ENCODE results near the gene TEX14.
"Not testable (repeated sequence)": the region's sequence is repeated elsewhere in the genome, so short reads cannot be mapped to it uniquely, and the experiment has no call there.

Gene TEX14

DNA sequence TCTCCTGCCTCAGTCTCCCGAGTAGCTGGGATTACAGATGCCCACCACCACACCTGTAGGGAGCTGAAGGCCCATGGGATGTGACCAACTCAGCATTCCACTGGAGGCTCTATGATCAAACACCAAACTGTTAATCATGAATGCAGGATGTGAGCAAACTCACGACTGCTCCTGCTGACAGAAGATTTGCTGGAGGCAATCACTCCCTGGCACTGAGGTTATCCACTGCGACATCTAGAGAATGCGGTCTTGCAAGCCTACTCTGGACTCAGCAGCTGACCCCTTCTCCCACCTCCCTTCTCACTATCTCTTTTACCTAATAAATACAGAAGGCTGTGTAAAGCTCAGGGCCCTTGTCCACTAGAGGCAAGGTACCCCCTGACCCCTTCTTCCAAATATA, 4.9 kb downstream of the TEX14 start:
- DNase-seq = no peak

GRCh38 chr17:58684462-58684861, 7.4 kb downstream of the TEX14 start:
- DNase-seq = not testable (repeated sequence)

GRCh38 chr17:58684003-58684402, 7.8 kb downstream of the TEX14 start:
- DNase-seq = no peak

DNA sequence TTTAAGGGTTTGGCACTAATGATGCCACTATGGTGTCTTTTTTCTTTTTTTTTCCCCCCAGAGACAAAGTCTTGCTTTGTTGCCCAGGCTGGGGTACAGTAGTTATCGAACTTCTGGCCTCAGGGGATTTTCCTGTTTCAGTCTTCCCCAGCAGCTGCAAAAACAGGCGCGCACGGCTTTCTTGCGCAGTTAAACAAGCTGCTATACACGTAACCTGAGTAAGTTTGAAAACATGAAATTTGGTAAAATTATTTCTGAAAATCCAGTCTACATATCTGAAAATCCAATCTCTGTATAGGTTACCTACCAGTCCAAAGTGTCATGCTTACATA, 11.8 kb downstream of the TEX14 start:
- no peak for DNase-seq

GRCh38 chr17:58679263-58680037, 12.4 kb downstream of the TEX14 start:
- no peak for DNase-seq

DNA sequence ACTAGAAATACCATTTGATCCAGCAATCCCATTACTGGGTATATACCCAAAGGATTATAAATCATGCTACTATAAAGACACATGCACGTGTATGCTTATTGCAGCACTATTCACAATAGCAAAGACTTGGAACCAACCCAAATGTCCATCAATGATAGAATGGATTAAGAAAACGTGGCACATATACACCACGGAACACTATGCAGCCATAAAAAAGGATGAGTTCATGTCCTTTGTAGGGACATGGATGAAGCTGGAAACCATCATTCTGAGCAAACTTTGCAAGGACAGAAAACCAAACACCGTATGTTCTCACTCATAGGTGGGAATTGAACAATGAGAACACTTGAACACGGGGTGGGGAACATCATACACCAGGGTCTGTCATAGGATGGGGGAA, 13.6 kb downstream of the TEX14 start:
- DNase-seq = not testable (repeated sequence)

GRCh38 chr17:58677194-58677880, 14.5 kb downstream of the TEX14 start:
- no peak for DNase-seq

GRCh38 chr17:58671969-58672368, 19.9 kb downstream of the TEX14 start:
- no peak for DNase-seq

GRCh38 chr17:58669853-58670252, 22.0 kb downstream of the TEX14 start:
- no peak for DNase-seq

DNA sequence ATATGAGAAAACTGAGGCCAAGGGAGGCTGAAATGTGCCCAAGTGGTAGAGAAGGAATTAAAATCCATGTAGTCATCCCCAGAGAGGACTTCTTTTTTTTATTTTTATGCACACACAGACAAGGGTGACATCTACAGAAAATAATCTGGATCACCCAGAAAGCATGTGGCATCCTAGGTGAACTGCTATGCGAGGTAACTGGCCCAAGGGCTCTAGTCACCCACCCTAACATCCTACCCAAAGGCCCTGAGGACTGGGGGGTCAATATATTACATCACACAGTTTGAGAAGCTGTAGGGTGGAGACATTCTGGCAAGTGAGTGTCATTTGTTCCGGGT, 23.3 kb downstream of the TEX14 start:
- DNase-seq = no peak

- DNase-seq = no peak
Observed at GRCh38 chr17:58667934-58668597, 23.8 kb downstream of the TEX14 start.

DNA sequence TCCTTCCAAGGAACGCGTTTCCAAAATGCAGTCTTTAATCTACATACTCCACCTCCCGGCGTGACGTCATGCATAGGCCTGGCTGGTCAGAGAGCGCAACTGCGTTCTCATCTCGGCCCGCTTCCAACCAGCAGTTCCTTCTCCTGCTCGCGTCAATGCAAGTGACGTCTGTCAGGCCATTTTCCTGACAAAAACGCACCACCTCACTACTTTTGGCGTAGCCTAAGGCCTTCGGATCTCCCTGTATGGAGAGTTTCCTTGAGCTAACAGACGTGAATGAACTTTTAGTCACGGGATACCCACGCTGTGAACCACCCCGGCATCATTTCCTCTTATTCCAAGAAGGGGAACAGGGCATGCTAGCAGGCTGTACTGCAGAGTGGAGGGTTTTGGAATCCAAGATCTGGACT, 25.0 kb downstream of the TEX14 start:
- DNase-seq = peak; percentile 50 to 78

DNA sequence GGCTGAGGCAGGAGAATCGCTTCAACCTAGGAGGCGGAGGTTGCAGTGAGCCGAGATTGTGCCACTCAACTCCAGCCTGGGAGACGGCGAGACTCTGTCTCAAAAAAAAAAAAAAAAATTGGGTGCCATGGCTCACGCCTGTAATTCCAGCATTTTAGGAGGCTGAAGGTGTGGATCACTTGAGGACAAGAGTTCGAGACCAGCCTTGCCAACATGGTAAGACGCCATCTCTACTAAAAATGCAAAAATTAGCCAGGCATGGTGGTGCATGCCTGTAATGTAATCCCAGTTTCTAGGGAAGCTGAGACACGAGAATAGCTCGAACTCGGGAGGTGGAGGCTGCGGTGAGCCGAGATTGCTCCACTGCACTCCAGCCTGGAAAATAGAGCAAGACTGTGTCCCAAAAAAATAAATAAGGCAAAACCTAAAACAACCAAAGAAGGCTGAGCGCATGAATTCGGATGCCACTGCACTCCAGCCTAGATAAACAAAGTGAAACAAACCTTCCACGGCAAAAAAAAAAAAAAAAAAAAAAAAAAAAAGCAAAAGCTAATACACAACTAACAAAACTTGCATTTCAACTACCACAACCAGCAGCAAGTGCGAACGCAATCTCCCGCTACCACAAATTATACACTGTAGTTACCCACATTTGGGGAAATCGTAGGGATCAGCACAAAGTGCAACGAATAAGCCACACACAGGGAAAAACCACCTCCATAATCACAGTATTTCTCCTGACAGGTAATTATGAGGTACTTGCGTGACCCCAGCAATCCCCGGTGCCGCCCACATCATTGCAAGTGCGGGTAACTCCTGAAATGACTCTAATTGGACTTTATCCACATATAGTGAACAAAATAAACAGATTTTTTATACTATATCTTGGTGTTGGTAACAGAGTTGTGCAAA, 25.6 kb downstream of the TEX14 start:
- DNase-seq = no peak

- no peak for DNase-seq
Observed at GRCh38 chr17:58664302-58664701, 27.5 kb downstream of the TEX14 start.

DNA sequence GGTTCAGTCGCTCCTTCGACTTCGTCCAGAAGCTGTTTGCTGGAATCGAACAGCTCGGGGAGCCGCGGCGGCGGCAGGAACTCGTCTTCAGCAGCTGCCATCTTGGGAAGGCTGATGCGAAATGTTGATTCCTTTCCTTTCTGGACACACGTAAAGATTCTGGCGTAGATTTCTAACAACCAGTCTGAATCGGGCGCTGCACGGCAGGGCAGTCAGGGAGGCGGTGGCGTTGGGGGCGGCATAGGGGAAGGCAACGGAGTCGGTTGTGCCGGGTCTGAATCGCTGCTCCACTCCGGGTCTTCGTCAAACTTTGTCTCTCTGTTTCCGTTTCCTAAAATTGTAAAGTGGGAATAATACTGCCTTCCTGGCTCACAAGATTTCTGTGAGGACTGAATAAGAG, 30.3 kb downstream of the TEX14 start:
- DNase-seq = no peak

GRCh38 chr17:58660621-58661020, 31.2 kb downstream of the TEX14 start:
- no peak for DNase-seq

DNA sequence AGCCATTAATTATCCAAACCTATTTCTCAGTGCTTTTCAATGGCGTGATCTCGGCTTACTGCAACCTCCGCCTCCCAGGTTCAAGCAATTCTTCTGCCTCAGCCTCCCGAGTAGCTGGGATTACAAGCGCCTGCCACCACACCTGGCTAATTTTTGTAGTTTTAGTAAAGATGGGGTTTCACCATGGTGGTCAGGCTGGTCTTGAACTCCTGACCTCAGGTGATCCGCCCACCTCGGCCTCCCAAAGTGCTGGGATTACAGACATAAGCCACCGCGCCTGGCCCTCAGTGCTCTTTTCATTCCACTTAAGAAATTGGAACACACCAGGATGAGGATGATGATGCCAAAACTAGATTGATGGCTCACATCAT, 32.1 kb downstream of the TEX14 start:
- DNase-seq = not testable (repeated sequence)

- DNase-seq = peak; percentile 87
Observed at GRCh38 chr17:58658804-58659713, 32.8 kb downstream of the TEX14 start.

GRCh38 chr17:58657962-58658803, 33.7 kb downstream of the TEX14 start:
- DNase-seq = peak; percentile 3 to 9

GRCh38 chr17:58648236-58648635, 43.6 kb downstream of the TEX14 start:
- DNase-seq = no peak

- DNase-seq = no peak
Observed at GRCh38 chr17:58643147-58643546, 48.7 kb downstream of the TEX14 start.

Data from CD4-positive, alpha-beta T cell treated with Interleukin-1 beta for 1 hour (primary cell).